GM19397 (cell line): ENCODE measurements around the gene VPREB3.

Source experiments
- ATAC-seq: cut with Tn5 transposase; IDR thresholded peaks from one replicate; pipeline ENCODE4 v1.9.1; 2021; ENCODE audit warnings: mild to moderate bottlenecking, moderate library complexity; ENCODE audit not compliant: unreplicated experiment

Gene VPREB3

DNA sequence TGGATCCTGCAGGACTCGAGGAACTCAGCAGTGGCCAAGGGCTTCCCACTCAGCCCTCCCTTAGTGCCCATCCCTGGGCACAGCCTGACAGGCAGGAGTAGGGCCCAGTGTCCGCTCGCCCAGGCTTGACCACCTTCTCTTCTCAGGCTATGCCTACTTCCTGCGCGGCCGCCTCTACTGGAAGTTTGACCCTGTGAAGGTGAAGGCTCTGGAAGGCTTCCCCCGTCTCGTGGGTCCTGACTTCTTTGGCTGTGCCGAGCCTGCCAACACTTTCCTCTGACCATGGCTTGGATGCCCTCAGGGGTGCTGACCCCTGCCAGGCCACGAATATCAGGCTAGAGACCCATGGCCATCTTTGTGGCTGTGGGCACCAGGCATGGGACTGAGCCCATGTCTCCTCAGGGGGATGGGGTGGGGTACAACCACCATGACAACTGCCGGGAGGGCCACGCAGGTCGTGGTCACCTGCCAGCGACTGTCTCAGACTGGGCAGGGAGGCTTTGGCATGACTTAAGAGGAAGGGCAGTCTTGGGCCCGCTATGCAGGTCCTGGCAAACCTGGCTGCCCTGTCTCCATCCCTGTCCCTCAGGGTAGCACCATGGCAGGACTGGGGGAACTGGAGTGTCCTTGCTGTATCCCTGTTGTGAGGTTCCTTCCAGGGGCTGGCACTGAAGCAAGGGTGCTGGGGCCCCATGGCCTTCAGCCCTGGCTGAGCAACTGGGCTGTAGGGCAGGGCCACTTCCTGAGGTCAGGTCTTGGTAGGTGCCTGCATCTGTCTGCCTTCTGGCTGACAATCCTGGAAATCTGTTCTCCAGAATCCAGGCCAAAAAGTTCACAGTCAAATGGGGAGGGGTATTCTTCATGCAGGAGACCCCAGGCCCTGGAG lies 29.3 kb upstream of the VPREB3 start:
- no peak for ATAC-seq

DNA sequence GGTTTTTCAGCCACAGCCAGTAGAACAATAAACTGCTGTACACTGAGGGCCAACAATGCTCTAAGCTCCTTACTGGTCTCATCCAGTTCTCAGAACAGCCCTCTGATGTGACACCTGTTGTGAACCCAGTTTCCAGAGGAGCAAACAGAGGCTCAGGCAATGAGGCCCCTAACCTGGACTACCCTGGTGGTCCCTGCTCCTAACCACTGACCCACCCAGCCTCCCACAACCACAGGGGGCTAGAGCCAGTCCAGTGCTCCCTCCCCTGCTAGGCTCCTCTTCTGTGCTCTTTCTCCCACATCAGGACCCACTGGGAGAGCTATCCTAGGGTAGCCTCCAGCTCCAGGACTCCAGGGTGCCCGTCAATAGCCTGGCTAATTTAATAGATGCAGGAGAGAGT lies 28.5 kb upstream of the VPREB3 start:
- no peak for ATAC-seq

DNA sequence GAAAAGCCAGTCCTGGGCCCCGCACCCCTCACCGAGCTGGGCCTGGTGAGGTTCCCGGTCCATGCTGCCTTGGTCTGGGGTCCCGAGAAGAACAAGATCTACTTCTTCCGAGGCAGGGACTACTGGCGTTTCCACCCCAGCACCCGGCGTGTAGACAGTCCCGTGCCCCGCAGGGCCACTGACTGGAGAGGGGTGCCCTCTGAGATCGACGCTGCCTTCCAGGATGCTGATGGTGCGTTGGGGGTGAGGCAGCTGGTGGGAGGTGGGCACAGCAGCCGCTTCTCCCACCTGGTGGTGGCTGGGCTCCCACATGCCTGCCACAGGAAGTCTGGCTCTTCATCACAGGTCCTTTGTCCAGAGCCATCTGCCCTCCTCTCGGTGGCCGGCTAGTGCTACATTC lies 28.0 kb upstream of the VPREB3 start:
- ATAC-seq = no peak

DNA sequence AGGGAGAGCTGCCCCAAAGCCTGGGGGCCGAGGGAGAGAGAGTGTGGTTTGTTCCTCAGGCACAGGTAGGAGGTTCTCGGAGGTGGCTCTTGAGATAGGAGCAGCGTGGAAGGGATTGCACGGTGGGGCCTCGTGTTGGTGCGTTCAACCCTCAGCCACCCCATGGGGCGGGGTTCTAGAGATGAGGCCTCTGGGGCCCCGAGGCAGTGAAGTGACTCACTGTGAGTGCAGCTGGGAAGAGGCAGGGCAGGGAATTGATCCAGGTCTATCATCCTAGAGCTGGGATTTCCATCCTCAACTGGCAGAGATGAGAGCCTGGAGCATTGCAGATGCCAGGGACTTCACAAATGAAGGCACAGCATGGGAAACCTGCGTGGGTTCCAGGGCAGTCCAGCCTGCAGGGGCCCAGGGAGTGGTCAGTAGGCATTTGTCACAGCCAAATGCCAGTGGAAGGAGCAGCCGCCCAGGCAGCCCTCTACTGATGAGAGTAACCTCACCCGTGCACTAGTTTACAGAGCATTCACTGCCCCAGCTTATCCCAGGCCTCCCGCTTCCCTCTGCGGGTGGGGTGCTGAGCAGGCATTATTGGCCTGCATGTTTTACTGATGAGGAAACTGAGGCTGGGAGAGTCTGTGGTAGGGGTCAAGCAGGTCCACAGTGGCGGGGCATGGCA lies 27.4 kb upstream of the VPREB3 start:
- ATAC-seq = no peak

DNA sequence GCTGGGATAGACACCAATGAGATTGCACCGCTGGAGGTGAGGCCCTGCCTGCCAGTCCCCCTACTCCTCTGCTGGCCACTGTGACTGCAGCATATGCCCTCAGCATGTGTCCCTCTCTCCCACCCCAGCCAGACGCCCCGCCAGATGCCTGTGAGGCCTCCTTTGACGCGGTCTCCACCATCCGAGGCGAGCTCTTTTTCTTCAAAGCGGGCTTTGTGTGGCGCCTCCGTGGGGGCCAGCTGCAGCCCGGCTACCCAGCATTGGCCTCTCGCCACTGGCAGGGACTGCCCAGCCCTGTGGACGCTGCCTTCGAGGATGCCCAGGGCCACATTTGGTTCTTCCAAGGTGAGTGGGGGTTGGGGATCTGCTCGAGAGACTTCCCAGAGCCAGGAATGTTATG lies 26.8 kb upstream of the VPREB3 start:
- ATAC-seq = no peak

DNA sequence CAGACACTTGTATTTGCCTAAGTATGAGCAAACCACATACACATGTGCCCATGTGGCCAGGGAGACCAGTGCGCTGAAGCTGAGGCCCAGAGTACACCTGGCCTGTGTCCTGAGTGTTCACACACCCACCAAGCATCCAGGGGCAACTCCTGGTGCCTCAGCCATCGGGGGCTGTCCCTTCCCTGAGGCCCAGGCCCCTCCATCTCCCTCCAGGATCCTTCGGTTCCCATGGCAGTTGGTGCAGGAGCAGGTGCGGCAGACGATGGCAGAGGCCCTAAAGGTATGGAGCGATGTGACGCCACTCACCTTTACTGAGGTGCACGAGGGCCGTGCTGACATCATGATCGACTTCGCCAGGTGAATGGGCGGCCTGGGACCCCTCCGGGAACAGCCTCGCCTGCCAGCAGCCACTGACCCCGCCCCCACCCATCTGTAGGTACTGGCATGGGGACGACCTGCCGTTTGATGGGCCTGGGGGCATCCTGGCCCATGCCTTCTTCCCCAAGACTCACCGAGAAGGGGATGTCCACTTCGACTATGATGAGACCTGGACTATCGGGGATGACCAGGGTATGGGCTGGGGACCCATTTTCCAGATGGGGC lies 26.0 kb upstream of the VPREB3 start:
- ATAC-seq = no peak

DNA sequence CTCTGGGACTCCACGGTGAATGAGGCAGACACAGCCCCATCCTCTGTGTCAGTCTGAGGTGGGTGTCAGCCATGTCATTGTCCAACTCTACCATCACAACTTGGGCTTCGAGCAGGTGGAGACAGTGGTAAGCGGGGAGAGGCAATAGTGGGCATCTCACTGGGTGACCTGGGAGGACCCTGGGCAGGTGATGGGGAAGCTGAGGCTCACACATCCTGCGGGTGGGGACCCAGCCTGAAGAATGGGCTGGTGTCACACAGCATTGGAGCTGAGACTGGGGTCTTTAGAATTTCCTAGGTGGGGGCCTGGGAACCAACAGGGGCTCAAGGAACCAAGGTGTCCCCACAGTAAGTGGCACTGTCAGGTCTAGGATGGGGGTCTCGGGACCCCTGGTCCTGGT lies 25.5 kb upstream of the VPREB3 start:
- no peak for ATAC-seq

DNA sequence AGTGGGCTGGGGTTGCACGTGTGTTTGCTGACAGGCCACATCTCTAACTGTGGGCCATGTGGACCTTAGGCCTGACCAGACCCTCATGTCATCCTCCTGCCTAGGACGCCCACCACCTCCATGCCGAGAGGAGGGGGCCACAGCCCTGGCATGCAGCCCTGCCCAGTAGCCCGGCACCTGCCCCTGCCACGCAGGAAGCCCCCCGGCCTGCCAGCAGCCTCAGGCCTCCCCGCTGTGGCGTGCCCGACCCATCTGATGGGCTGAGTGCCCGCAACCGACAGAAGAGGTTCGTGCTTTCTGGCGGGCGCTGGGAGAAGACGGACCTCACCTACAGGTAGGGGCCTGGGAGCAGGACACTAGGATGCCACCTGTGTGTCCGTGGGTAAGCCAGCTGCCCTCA lies 24.9 kb upstream of the VPREB3 start:
- ATAC-seq = no peak

DNA sequence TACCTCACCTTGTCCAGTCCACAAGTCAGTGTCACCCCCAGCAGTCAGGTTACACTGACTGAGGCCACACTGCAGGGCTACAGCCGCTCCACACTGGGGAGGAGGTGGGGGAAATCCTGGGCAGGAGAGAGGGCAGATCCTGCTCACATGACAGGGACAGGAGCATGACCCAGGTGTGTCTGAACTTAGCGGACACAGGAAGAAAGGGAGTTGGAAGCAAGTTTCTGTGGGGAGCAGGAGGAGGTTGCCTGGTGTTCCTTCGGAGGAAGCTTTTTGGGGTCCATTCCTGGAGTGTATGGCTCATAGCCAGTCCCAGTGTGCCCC lies 24.3 kb upstream of the VPREB3 start:
- ATAC-seq = no peak

DNA sequence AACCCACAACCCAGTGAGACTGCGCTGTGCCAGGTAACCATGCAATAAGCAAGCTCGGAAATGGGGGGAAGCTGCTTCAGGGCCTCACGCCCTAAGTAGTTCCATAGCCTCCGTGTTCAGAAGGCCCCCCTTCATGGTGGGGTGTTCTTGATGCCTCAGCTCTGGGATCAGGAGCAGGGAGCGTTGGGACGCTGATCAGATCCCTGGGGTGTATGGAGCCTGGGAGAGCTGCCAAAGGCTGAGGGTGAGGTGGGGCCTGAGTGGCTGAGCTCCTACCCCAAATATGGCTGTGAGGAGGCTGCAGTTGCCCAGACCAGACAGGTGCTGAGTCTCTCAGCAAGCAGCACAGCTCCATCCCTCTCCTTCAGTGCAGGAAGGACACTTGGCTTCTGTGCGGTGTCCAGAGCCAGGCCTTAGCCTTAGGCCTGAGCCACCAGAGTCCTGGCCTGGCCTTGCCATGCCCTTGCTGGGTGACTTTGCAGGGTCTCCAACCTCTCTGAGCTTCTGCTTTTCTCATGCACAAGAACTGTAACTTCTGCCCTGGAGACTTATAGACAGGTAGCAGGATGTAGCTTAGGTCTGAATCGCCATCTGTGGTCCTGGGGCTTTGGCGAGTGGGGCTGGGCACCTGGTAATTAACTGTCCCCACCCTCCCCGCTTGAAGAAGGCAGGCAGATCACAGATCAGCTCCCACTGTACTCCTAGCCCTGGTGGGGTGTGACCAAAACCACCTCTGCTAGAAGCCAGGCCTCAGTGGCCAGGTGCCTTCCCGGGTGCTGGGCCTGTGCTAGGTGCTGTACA lies 23.8 kb upstream of the VPREB3 start:
- ATAC-seq = no peak

DNA sequence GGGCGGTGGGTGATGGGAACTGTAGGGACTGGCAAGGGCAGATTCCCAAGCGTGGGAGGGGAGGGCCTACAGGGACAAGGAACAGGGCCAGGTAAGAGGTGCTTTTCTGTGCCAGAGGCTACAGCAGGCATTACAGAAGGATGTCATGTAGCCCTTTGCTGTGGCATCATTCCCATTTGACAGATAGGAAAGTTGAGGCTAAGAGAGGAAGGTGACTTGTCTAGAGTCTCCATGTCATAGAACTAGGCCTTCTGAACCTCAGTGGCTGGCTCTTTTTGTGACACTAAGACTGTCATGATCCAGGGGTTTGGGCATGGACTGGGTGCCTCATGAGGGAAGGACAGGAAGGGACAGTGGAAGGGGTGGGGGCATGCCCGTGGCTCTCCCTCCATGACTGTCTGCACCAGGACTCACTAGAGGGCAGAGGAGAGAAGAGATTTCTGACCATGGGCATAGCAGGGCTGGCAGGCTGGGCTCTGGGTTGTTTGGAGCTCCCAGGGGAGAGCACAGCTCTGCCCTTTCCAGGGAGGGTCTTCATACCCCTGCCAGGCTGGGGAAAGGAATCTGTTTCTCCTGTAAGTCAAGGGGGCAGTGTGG lies 21.7 kb upstream of the VPREB3 start:
- no peak for ATAC-seq

DNA sequence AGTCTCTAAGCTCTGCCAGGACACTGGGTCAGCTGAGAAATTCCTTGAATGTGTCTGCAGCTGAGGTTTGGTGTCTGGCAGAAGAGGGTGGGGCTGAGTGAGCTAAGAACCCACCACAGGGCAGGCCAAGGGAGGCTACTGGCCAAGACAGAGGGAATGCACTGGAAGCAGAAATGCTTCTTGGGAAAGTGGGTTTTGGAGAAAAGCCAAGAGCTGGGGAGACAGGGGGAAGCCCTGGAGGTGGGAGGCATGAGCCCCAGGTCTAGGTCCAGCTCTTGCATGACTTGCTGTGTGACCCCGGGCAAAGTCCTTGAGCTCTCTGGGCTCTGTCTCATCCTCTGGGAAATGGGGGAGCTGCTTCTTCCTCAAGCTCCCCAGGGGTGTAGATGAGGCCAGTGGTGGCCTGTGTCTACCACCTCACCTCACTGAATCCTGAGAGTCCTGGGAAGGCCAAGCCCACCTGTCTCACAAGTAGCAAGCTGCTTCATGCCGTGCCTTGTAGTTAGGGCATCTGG lies 20.8 kb upstream of the VPREB3 start:
- ATAC-seq = no peak

DNA sequence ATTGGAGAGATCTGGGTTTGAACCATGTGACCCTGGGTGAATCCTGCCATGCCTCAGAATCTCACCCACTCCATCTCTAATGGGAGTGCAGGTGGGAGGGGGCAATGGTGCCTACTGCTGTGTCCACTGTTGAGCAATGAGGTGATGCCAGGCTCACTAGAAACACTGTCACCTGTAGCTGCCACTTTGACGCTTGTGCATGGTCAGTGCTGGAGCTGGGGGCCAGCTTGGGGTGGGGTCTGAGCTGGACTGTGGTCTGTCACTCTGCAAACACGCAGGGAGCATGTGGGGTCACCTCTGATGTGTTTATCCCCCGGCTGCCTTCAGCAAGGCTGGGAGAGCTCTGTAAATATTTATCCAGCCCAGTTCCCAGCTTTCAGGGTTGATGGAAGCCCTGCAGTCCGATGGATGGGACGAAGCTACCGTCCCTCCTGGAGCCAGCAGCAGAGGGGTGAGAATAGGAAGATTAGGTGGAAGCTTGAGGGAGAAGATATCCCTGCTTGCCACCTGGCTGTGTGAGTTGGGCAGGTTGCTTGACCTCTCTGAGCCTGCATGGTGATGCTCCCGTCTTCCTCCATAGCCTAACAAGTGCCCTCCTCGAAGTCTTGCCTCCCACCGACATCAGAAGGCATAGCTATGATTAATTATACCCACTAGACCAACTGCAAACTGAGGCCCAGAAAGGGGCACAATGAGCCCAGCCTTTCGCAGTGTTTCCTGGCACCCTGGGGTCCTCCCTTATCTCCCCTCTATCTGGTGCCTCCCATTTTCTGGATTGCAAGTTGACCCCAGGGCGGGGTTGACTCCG lies 20.1 kb upstream of the VPREB3 start:
- no peak for ATAC-seq

DNA sequence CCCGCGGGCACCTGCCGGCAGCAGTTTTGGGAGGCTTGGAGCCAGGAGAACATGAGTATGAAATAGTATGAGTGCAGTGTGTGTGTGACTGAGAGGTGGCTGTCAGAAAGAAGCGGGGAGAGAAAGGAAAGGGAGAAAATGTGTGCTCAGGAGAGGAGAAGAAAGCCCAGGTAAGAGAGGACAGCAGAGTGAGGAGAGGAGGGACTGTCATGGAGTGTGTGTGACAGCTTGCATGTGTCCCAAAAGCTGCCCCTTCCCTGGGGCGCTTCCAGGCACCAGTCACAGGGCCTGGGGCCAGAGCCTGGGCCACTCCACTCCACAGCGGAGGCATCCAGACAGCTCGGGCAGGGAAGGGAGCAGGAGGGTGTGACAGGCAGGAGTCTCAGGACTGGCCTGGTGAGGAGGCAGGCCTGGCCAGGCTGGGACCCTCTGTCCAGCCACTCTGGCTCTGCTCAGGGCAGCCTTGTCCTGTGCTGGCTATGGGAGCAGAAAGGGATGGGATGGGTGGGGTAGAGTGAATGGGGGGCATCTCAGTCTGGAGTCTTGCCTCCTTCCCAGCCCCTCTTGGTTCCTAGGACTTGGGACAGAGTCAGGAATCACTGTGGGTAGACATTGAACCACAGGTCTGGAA lies 19.4 kb upstream of the VPREB3 start:
- ATAC-seq = no peak

DNA sequence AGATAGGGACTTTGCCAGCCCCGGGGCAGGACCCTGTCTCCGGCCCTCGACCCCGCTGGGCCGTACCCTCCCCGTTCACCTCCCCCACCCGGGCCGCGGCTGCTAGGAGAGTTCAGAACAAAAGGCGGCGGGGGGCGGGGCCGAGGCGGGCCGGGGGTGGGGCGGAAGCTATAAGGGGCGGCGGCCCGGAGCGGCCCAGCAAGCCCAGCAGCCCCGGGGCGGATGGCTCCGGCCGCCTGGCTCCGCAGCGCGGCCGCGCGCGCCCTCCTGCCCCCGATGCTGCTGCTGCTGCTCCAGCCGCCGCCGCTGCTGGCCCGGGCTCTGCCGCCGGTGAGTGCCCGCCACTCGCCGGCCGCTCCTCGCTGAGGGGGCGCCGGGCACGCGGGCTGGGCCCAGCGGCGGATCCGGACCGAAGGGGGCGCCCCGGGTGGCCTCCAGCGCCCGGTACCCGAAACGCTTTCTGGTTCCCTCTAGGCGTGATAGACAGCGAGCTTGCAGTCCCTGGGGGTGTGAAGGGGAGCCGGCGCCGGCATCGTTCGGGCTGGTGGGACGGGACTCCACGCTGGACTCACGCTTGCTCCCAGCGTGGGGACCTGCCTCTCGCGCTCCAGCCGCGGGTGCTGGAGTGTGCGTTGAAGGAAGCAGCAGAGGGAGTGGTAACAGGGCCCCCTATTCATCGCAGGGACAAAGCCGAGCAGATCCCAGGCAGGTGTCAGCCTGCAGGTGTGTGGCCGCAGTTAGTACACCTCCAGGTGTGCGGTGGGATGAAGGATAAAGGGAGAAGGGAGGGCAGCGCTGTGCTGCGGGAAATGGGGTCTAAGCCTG lies 18.6 kb upstream of the VPREB3 start, which contains the start of gene MMP11:
MMP11 (plus strand) TSS at position 201 of the 825 bp plus-strand sequence; CDS start at position 223, 22 bp downstream.
- ATAC-seq = no peak

DNA sequence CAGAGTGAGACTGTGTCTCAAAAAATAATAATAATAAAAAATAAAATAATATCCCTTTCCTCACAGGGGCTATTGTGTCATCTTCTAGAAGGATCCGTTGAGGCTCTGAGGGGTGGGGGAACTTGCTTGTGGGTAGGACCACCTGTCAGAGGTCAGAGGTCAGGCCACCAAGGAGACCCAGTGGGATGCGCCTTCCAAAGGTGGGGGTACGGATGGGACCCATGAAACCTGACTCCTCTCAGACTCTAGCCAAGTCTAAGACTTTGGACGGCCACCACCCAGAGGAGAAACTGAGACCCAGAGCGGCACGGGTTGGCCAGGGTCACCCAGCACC lies 18.1 kb upstream of the VPREB3 start:
- no peak for ATAC-seq

DNA sequence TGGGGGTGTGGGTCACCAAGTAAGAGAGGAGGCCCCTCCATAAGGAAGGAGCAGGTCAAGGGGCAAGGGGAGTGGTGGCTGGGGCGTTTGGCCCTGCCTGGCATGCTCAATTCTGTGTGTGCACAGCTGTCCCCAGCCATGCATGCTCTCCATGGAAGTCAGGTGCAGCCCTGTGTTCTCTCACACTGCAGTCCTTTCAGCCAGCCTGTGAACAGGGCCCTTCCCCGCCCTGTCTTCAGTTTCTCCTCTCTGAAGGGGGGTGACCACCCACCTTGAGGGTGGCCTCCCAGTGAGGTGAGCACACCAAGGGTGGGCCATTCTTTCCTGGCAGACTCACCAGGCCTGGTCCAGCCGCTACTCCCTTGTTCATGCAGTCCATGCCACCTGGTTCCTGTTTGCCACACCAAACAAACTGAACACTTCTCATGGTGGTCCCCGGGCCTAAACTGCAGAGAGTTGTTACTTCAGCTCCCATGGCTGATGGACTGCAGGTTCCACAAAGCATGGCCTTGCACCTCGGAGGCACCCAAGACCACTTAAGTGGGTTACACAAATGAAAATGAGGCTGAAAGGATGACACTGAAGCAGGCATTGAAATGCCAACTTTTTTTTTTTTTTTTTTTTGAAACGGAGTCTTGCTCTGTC lies 15.2 kb upstream of the VPREB3 start:
- ATAC-seq = no peak
